Measurements from ENCODE around the gene LASP1NB.
"Not testable (repeated sequence)": the region's sequence is repeated elsewhere in the genome, so short reads cannot be mapped to it uniquely, and the experiment has no call there.

Gene LASP1NB

GRCh38 chr17:38947189-38947588 lies 21.8 kb downstream of the LASP1NB start:
- TF ChIP-seq ZNF565 (CRISPR knock-in tag; conservative IDR thresholded peaks at IDR 0.05; ENCODE audit: low read depth) (no peak), CSDC2 (CRISPR knock-in tag; IDR thresholded peaks at IDR 0.05) (no peak), TOX (CRISPR knock-in tag; IDR thresholded peaks at IDR 0.05; ENCODE audit: borderline replicate concordance) (no peak), ZC3H10 (CRISPR knock-in tag; IDR thresholded peaks at IDR 0.05) (no peak), PPARA (CRISPR knock-in tag; IDR thresholded peaks at IDR 0.05; ENCODE audit: borderline replicate concordance) (no peak), GLIS3 (CRISPR knock-in tag; IDR thresholded peaks at IDR 0.05) (no peak), ZFP30 (CRISPR knock-in tag; IDR thresholded peaks at IDR 0.05) (no peak), CSRNP3 (CRISPR knock-in tag; IDR thresholded peaks at IDR 0.05) (no peak), OSR1 (CRISPR knock-in tag; IDR thresholded peaks at IDR 0.05) (no peak), CREB5 (CRISPR knock-in tag; IDR thresholded peaks at IDR 0.05; ENCODE audit: low read depth) (no peak), POU6F1 (CRISPR knock-in tag; IDR thresholded peaks at IDR 0.05; ENCODE audit: borderline replicate concordance, low read depth) (no peak), RARB (CRISPR knock-in tag; IDR thresholded peaks at IDR 0.05) (no peak), TSHZ2 (CRISPR knock-in tag; IDR thresholded peaks at IDR 0.05) (no peak)
- no peak for ATAC-seq

- not testable (repeated sequence) for ATAC-seq
These were observed 28.4 kb downstream of the LASP1NB start for GRCh38 chr17:38953800-38954199.

GRCh38 chr17:38958326-38958725 lies 32.9 kb downstream of the LASP1NB start:
- TF ChIP-seq CREB5 (CRISPR knock-in tag; IDR thresholded peaks at IDR 0.05; ENCODE audit: low read depth) (no peak), ISL1 (CRISPR knock-in tag; IDR thresholded peaks at IDR 0.05) (0 out of 2 replicates have a peak, but pooled peaks have one; percentile 16)
- ATAC-seq = peak; percentile 76

GRCh38 chr17:38958756-38959155 lies 33.3 kb downstream of the LASP1NB start:
- ATAC-seq = peak; percentile 96
- TF ChIP-seq RARB (CRISPR knock-in tag; IDR thresholded peaks at IDR 0.05) (no peak), ZNF565 (CRISPR knock-in tag; conservative IDR thresholded peaks at IDR 0.05; ENCODE audit: low read depth) (no peak), TCF4 (CRISPR knock-in tag; IDR thresholded peaks at IDR 0.05; ENCODE audit: borderline replicate concordance) (no peak), ARNTL (CRISPR knock-in tag; IDR thresholded peaks at IDR 0.05; ENCODE audit: borderline replicate concordance, low read depth) (no peak), CSDC2 (CRISPR knock-in tag; IDR thresholded peaks at IDR 0.05) (no peak)

GRCh38 chr17:38959508-38959907 lies 34.1 kb downstream of the LASP1NB start:
- TF ChIP-seq ARNTL (CRISPR knock-in tag; IDR thresholded peaks at IDR 0.05; ENCODE audit: borderline replicate concordance, low read depth) (no peak), ZNF8 (CRISPR knock-in tag; IDR thresholded peaks at IDR 0.05) (no peak), PATZ1 (CRISPR knock-in tag; IDR thresholded peaks at IDR 0.05; ENCODE audit: borderline replicate concordance) (no peak), RARB (CRISPR knock-in tag; IDR thresholded peaks at IDR 0.05) (no peak), CREB5 (CRISPR knock-in tag; IDR thresholded peaks at IDR 0.05; ENCODE audit: low read depth) (no peak), GLIS3 (CRISPR knock-in tag; IDR thresholded peaks at IDR 0.05) (no peak), ZNF70 (CRISPR knock-in tag; IDR thresholded peaks at IDR 0.05) (no peak), ZNF565 (CRISPR knock-in tag; conservative IDR thresholded peaks at IDR 0.05; ENCODE audit: low read depth) (no peak), OSR1 (CRISPR knock-in tag; IDR thresholded peaks at IDR 0.05) (no peak), ZFP30 (CRISPR knock-in tag; IDR thresholded peaks at IDR 0.05) (no peak), ISL1 (CRISPR knock-in tag; IDR thresholded peaks at IDR 0.05) (no peak), ESRRG (CRISPR knock-in tag; IDR thresholded peaks at IDR 0.05) (no peak), SNAI2 (CRISPR knock-in tag; IDR thresholded peaks at IDR 0.05) (no peak)
- ATAC-seq = no peak
